Placental pericyte (primary cell): ENCODE results near the gene NXF2B. TPM values are rescaled to one million over a fixed set of nuclear protein-coding genes. Genes with fewer than 3 reads are reported as not detected.

Source experiments
- total RNA-seq: library from RNA; depleted of rRNA; stranded (reverse); fragments of >200 nt; gene quantifications from 2 replicates; pipeline ENCODE4 v1.2.3, GENCODE V29; 2012

The NXF2B gene
- total RNA-seq = not detected in 2 replicates

GRCh38 chrX:102439908-102440307 is at the start of gene NXF2B:
NXF2B (minus strand) TSS chrX:102440008; CDS start chrX:102380036, 59,972 bp downstream.

GRCh38 chrX:102471762-102472220 is 32.0 kb upstream of the NXF2B start, which contains the start of gene TCP11X2:
TCP11X2 (minus strand) TSS chrX:102471812.

Other genes starting within 250 kb of the NXF2B start
- gene TCP11X1, start 224.7 kb downstream of the NXF2B start, total RNA-seq = not detected in 2 replicates
- gene NXF2, start 192.8 kb downstream of the NXF2B start, total RNA-seq = not detected in 2 replicates
- not detected in 2 replicates for gene TCP11X2, start 31.8 kb upstream of the NXF2B start, total RNA-seq
- gene TMSB15A, start 76.7 kb upstream of the NXF2B start, total RNA-seq = 1.0 TPM in 1 of 2 replicates, not detected in the other
- 12.6 and 14.9 TPM in 2 replicates for gene ARMCX5, start 159.5 kb upstream of the NXF2B start, total RNA-seq
- gene GPRASP1, start 211.5 kb upstream of the NXF2B start, total RNA-seq = 1.3 and 1.4 TPM in 2 replicates